ENCODE data around the gene PGLYRP1. TPM values are rescaled to one million over a fixed set of nuclear protein-coding genes. Genes with fewer than 3 reads are reported as not detected.
A peak's percentile ranks its signal among the peaks of the same experiment; 100 is the strongest.

PGLYRP1 gene
- total RNA-seq, 1 donor from 2014 or later, result not detected

GRCh38 chr19:45999653-46000121, 23.2 kb downstream of the PGLYRP1 start:
- no peaks in the 10 kb centered on the region for H3K36me3 ChIP-seq
- no peak for DNase-seq (ENCODE audit: extremely low spot score in 2 of 2)
- H3K4me3 ChIP-seq, result peak overlapping the region in 1 of 2 donors; percentile 13
- H3K4me1 ChIP-seq, result peaks cover 33% of the 10 kb centered on the region
- no peaks in the 10 kb centered on the region for H3K9me3 ChIP-seq
- no peaks in the 10 kb centered on the region for H3K27me3 ChIP-seq
- no peak overlapping the region for H3K27ac ChIP-seq
- intact Hi-C loops (cut with DNase I), result loop anchor here (10.0 kb wide), 1 partner anchor 85 kb away; the partner anchor contains the start of gene NANOS2
- TF ChIP-seq CTCF (IDR thresholded peaks at IDR 0.05) (no peak), POLR2A (IDR thresholded peaks at IDR 0.05) (no peak), POLR2AphosphoS5 (IDR thresholded peaks at IDR 0.05; ENCODE audit: insufficient read depth in 1 of 2, low read depth in 1 of 2) (no peak)

GRCh38 chr19:45998834-45999233, 24.0 kb downstream of the PGLYRP1 start:
- intact Hi-C loops (cut with DNase I), result no loop called here
- H3K4me1 ChIP-seq, result peaks cover 38% of the 10 kb centered on the region
- H3K9me3 ChIP-seq, result no peaks in the 10 kb centered on the region
- no peak overlapping the region for H3K27ac ChIP-seq
- no peaks in the 10 kb centered on the region for H3K36me3 ChIP-seq
- H3K4me3 ChIP-seq, result no peak overlapping the region
- no peaks in the 10 kb centered on the region for H3K27me3 ChIP-seq
- DNase-seq (ENCODE audit: extremely low spot score in 2 of 2), result no peak
- TF ChIP-seq POLR2A (IDR thresholded peaks at IDR 0.05) (no peak), CTCF (IDR thresholded peaks at IDR 0.05) (no peak), POLR2AphosphoS5 (IDR thresholded peaks at IDR 0.05; ENCODE audit: insufficient read depth in 1 of 2, low read depth in 1 of 2) (no peak)

GRCh38 chr19:45996933-45997332, 25.9 kb downstream of the PGLYRP1 start:
- Histone ChIP-seq H3K4me3 (no peak overlapping the region), H3K4me1 (peaks cover 38% of the 10 kb centered on the region), H3K9me3 (no peaks in the 10 kb centered on the region), H3K27me3 (no peaks in the 10 kb centered on the region), H3K36me3 (no peaks in the 10 kb centered on the region), H3K27ac (no peak overlapping the region)
- intact Hi-C loops (cut with DNase I), result no loop called here
- TF ChIP-seq CTCF (IDR thresholded peaks at IDR 0.05) (no peak), POLR2A (IDR thresholded peaks at IDR 0.05) (no peak), POLR2AphosphoS5 (IDR thresholded peaks at IDR 0.05; ENCODE audit: insufficient read depth in 1 of 2, low read depth in 1 of 2) (no peak)
- DNase-seq (ENCODE audit: extremely low spot score in 2 of 2), result no peak

GRCh38 chr19:45995715-45996385, 27.0 kb downstream of the PGLYRP1 start:
- Histone ChIP-seq H3K9me3 (no peaks in the 10 kb centered on the region), H3K27me3 (no peaks in the 10 kb centered on the region), H3K4me1 (peaks cover 35% of the 10 kb centered on the region), H3K36me3 (no peaks in the 10 kb centered on the region), H3K4me3 (peak overlapping the region; percentile 77 to 80), H3K27ac (no peak overlapping the region)
- TF ChIP-seq POLR2AphosphoS5 (IDR thresholded peaks at IDR 0.05; ENCODE audit: insufficient read depth in 1 of 2, low read depth in 1 of 2) (no peak), POLR2A (IDR thresholded peaks at IDR 0.05) (no peak), CTCF (IDR thresholded peaks at IDR 0.05) (no peak)
- intact Hi-C loops (cut with DNase I), result no loop called here
- DNase-seq (ENCODE audit: extremely low spot score in 2 of 2), result no peak

- Histone ChIP-seq H3K9me3 (no peaks in the 10 kb centered on the region), H3K27ac (no peak within 1 kb of the TSS), H3K36me3 (no peaks in the 10 kb centered on the region), H3K4me1 (peaks cover 28% of the 10 kb centered on the region), H3K4me3 (peak within 1 kb of the TSS; percentile 77 to 80), H3K27me3 (no peaks in the 10 kb centered on the region)
- no peak for TF ChIP-seq CTCF (IDR thresholded peaks at IDR 0.05)
- TF ChIP-seq POLR2A (IDR thresholded peaks at IDR 0.05), result peak in 1 of 2 donors; percentile 79
- peak; percentile 90 to 98 for TF ChIP-seq POLR2AphosphoS5 (IDR thresholded peaks at IDR 0.05; ENCODE audit: insufficient read depth in 1 of 2, low read depth in 1 of 2)
- intact Hi-C loops (cut with DNase I), result no loop called here
- DNase-seq (ENCODE audit: extremely low spot score in 2 of 2), result peak; percentile 100
Observed at GRCh38 chr19:45994998-45995714, 27.7 kb downstream of the PGLYRP1 start, which contains the start of gene CCDC61. Gene CCDC61, plus strand, starts transcription at chr19:45995467. Its CDS starts 7,552 bp downstream, at chr19:46003019.

Data from vagina (tissue), 2 donors.